Stimulated activated CD4-positive, alpha-beta T cell treated with anti-CD3 and anti-CD28 coated beads, Interleukin-12 subunit alpha, Interleukin-12 subunit beta, amount 100 ng/mL, for 48 hours (primary cell): ENCODE results near the gene SDF4.
"Not testable (repeated sequence)": the region's sequence is repeated elsewhere in the genome, so short reads cannot be mapped to it uniquely, and the experiment has no call there.

ENCODE experiments used
- DNase-seq, 3 donors: peaks; one replicate each; pipeline ENCODE4 v3.0.0-alpha.2; 2020; ENCODE audit warnings: low read depth in 2 of 3, low spot score in 1 of 3

Gene SDF4

DNA sequence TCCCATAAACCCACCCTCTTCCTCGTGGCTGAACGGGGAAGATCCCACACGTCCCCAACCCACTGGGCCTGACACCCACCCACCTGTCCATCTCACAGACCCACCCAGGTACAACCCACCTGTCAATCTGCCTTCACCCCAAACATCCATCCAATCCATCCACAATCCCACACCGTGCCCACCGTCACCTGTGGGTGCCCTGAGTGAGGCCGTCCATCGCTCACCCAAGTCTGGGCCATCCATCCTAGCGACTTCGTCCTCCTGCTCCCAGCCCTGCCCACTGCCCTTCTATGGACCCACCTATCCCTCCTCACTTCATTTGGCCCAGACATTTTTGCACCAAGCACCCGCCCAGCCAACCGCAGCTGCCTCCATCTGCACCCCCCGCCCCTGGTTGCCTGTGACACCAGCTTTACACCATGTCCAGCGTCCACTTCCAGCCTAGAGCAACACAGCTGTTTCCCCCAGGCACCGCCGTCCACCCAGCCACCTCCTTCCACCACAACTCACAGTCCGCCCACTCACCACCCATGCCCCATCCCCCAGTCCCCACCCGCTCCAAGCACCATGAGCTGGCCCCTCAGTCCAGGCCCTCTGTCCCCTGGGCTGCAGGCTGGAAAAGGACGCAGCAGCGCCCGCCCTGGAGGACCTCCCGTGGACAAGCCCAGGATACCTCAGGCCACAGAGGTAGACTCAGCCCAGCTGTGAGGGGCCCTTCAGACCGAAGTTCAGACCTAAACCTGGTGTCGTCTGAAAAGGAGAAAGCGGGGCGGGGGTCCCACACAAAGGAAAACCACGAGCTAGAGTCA is 50.5 kb downstream of the SDF4 start:
- no peak for DNase-seq

DNA sequence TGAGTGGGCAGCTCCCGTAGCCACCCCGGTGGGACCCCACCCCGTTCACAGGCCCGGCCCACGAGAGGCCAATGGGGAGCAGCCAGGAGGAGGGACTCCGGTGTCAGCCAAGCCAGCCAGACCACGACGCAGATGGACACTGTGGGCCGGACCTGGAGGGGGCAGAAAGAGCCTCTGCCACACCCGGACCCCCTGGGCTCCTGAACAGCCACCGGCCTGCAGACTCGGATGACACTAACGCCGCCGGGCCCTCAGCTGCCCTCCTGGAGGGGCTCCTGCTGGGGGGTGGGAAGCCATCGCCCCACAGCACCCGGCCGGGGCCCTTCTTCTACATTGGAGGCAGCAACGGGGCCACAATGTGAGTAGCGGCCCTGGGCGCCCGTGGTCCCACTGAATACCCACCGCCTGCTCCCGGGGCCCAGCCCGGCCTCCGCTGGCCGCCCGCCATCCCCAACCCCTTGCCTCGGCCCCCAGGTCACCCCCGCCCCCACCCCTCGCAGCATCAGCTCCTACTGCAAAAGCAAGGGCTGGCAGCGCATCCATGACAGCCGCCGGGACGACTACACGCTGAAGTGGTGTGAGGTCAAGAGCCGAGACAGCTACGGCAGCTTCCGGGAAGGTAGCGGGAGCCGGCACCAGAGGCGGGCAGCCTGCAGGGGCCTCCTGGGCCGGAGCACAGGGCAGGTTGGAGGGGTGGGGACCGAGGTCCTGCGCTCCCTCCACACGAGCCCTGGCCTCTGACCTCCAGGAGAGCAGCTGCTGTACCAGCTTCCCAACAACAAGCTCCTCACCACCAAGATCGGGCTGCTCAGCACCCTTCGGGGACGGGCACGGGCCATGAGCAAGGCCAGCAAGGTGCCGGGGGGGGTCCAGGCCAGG is 51.6 kb downstream of the SDF4 start:
- no peak for DNase-seq

DNA sequence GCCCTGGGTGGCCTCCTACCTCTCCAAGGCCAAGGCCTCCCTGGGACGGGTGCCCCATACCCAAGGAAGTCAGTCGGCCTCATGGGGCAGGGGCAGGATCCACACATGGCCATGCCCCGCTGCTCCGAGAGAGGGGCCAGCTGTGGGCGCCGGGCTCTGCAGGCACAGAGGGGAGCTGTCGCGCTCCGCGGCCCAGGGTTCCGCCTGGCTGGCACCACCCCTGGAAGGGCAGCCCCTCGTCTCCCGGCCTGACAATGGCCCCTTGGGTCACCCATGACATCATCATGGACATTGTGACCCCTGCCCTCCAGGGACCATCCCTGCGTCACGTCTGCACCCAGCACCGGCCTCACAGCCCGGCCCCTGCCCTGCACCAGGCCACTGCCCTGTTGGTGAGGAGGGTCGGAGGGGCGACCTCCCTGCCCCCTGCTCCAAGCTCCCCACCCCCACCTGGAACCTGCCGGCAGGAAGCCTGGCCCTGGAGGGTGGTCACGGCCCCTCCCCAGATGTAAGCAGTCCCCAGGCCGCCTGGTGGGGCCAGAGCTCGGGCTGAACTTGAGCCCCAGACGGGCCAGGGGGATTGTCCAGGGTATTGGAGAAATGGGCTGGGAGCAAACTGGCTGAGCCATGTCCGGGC is 52.3 kb downstream of the SDF4 start:
- DNase-seq = no peak

GRCh38 chr1:1178794-1179331 is 52.9 kb downstream of the SDF4 start:
- no peak for DNase-seq

GRCh38 chr1:1177452-1178206 is 54.2 kb downstream of the SDF4 start:
- DNase-seq = no peak

DNA sequence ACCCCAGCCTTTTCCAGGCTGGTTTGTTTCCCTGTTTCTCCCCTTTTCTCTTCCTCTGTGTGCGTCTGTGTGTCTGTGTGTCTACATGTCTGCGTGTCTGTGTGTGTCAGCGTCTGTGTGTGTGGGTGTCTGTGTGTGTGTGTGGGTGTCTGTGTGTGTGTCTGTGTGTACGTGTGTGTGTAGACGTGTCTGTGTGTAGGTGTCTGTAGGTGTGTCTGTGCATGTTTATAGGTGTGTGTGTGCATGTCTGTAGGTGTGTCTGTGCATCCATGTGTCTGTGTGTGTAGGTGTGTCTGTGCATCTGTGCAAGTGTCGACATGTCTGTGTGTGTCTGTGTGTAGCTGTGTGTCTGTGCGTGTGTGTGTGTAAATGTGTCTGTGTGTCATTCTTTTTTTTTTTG is 54.9 kb downstream of the SDF4 start:
- DNase-seq = no peak

GRCh38 chr1:1176063-1176761 is 55.6 kb downstream of the SDF4 start:
- DNase-seq = not testable (repeated sequence)

DNA sequence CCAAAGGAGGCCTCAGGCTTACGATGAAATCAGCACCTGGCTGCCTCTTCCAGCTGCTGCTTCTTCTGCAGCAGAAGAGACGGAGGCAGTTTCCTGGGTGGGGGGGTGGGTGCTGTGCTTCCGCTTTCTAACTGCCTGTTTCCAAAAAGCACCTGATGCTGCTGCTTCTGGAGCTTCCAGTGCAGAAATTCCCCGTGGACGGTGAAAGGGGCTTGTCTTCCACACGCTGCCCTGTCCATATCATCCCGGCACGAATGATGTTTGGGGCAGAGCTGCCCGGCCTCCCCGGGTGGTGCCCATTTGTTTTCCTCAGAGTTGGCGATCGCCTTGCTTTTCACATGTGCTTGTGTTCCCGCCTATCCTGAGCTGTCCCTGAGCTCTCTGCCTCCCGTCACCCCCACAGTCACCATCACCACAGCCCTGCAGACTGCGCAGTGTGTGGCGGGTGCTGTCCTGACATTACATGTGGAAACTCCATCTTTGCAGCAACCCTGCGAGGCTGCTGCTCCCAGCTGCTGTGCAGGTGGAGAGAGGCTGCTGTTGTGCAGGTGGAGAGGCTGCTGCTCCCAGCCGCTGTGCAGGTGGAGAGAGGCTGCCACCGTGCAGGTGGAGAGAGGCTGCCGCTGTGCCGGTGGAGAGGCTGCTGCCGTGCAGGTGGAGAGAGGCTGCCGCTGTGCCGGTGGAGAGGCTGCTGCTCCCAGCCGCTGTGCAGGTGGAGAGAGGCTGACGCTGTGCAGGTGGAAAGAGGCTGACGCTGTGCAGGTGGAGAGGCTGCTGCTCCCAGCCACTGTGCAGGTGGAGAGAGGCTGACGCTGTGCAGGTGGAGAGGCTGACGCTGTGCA is 56.4 kb downstream of the SDF4 start:
- DNase-seq = no peak

GRCh38 chr1:1173793-1174415 is 57.9 kb downstream of the SDF4 start, which contains the start of gene TTLL10:
TSS of gene TTLL10 (plus strand) at chr1:1173880. CDS start at chr1:1179216, 5,336 bp downstream.
- DNase-seq = no peak

GRCh38 chr1:1173061-1173792 is 58.6 kb downstream of the SDF4 start:
- no peak for DNase-seq

- DNase-seq = no peak
Measured at GRCh38 chr1:1171546-1172340, 60.1 kb downstream of the SDF4 start.

- no peak for DNase-seq
Measured at GRCh38 chr1:1171161-1171545, 60.6 kb downstream of the SDF4 start.

- no peak for DNase-seq
Measured at GRCh38 chr1:1170215-1171091, 61.3 kb downstream of the SDF4 start.

- no peak for DNase-seq
Measured at GRCh38 chr1:1169429-1170214, 62.2 kb downstream of the SDF4 start.
